NT2/D1 (cell line): ENCODE data around the gene CHN2.

Source experiments
- SUZ12 ChIP-seq: IDR thresholded peaks from 2 replicates; pipeline ENCODE4 v1.6.1; 2011; ENCODE audit not compliant: insufficient read length, insufficient read depth; ENCODE audit errors: extremely low read depth
- YY1 ChIP-seq: IDR thresholded peaks from 2 replicates; pipeline ENCODE4 v1.6.1; 2011; ENCODE audit not compliant: insufficient read length, insufficient read depth
- ZNF274 ChIP-seq: IDR thresholded peaks from 2 replicates; pipeline ENCODE4 v1.6.1; 2011; ENCODE audit warnings: mild to moderate bottlenecking, low read depth, low read length

DNA sequence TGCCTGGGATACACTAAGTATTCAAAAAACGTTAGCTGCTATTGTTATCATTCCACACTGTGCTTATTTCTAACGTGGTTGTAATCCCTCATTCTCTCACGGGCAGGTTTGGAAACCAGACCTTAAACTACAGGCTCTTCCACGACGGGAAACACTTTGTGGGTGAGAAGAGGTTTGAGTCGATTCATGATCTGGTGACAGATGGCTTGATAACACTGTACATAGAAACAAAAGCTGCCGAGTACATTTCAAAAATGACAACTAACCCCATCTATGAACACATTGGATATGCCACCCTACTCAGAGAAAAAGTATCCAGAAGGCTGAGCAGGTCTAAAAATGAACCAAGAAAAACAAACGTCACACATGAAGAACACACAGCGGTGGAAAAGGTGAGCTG lies 205.9 kb downstream of the CHN2 start:
- TF ChIP-seq YY1 (no peak), ZNF274 (no peak), SUZ12 (no peak)
